ENCODE data around the gene SNORC. TPM values are rescaled to one million over a fixed set of nuclear protein-coding genes. Genes with fewer than 3 reads are reported as not detected.

SNORC gene
- polyA plus RNA-seq, 1 donor from 2014 or later: 0.68 TPM

GRCh38 chr2:232898592-232899543, 28.8 kb downstream of the SNORC start:
- Histone ChIP-seq H3K9me3 (ENCODE audit: low read length) (no peaks in the 10 kb centered on the region), H4K20me1 (ENCODE audit: insufficient read depth) (no peaks in the 10 kb centered on the region), H3K36me3 (ENCODE audit: insufficient read depth, low read length) (no peaks in the 10 kb centered on the region), H3K27ac (ENCODE audit: low read length) (no peak overlapping the region), H3K9ac (ENCODE audit: low read length) (no peak overlapping the region), H3K4me3 (ENCODE audit: low read length) (no peak overlapping the region), H2AFZ (ENCODE audit: low read depth, low read length) (no peak overlapping the region), H3K27me3 (ENCODE audit: insufficient read depth, low read depth, low read length) (no peaks in the 10 kb centered on the region), H3F3A (ENCODE audit: insufficient read depth, low read length, poor library complexity, severe bottlenecking) (no peaks in the 10 kb centered on the region), H3K79me2 (replicated peaks; ENCODE audit: insufficient read depth, low read length) (no peaks in the 10 kb centered on the region), H3K4me2 (ENCODE audit: low read length) (no peak overlapping the region), H3K9me2 (ENCODE audit: insufficient read depth, low read length) (no peaks in the 10 kb centered on the region)
- TF ChIP-seq EZH2 (IDR thresholded peaks at IDR 0.05; ENCODE audit: borderline replicate concordance, insufficient read depth, low read length, poor library complexity, severe bottlenecking) (no peak), RAD21 (conservative IDR thresholded peaks at IDR 0.05) (no peak), SMC3 (conservative IDR thresholded peaks at IDR 0.05; ENCODE audit: poor library complexity) (no peak), EP300 (conservative IDR thresholded peaks at IDR 0.05; ENCODE audit: poor library complexity, severe bottlenecking) (no peak), REST (IDR thresholded peaks at IDR 0.05; ENCODE audit: borderline replicate concordance) (no peak), POLR2AphosphoS5 (IDR thresholded peaks at IDR 0.05) (no peak), CTCF (IDR thresholded peaks at IDR 0.05; ENCODE audit: poor library complexity, severe bottlenecking) (no peak), MXI1 (conservative IDR thresholded peaks at IDR 0.05; ENCODE audit: poor library complexity, severe bottlenecking) (no peak), TAF1 (IDR thresholded peaks at IDR 0.05; ENCODE audit: low read depth) (no peak)

GRCh38 chr2:232900811-232901735, 31.0 kb downstream of the SNORC start:
- H3K9ac ChIP-seq (ENCODE audit: low read length): no peak overlapping the region
- no peaks in the 10 kb centered on the region for H3K79me2 ChIP-seq (replicated peaks; ENCODE audit: insufficient read depth, low read length)
- no peaks in the 10 kb centered on the region for H3K27me3 ChIP-seq (ENCODE audit: insufficient read depth, low read depth, low read length)
- TF ChIP-seq REST (IDR thresholded peaks at IDR 0.05; ENCODE audit: borderline replicate concordance) (no peak), MXI1 (conservative IDR thresholded peaks at IDR 0.05; ENCODE audit: poor library complexity, severe bottlenecking) (no peak), CTCF (IDR thresholded peaks at IDR 0.05; ENCODE audit: poor library complexity, severe bottlenecking) (no peak), EZH2 (IDR thresholded peaks at IDR 0.05; ENCODE audit: borderline replicate concordance, insufficient read depth, low read length, poor library complexity, severe bottlenecking) (no peak), RAD21 (conservative IDR thresholded peaks at IDR 0.05) (no peak), POLR2AphosphoS5 (IDR thresholded peaks at IDR 0.05) (no peak), SMC3 (conservative IDR thresholded peaks at IDR 0.05; ENCODE audit: poor library complexity) (no peak), EP300 (conservative IDR thresholded peaks at IDR 0.05; ENCODE audit: poor library complexity, severe bottlenecking) (no peak), TAF1 (IDR thresholded peaks at IDR 0.05; ENCODE audit: low read depth) (no peak)
- H3F3A ChIP-seq (ENCODE audit: insufficient read depth, low read length, poor library complexity, severe bottlenecking): no peaks in the 10 kb centered on the region
- no peak overlapping the region for H3K4me2 ChIP-seq (ENCODE audit: low read length)
- H3K4me3 ChIP-seq (ENCODE audit: low read length): no peak overlapping the region
- no peaks in the 10 kb centered on the region for H3K36me3 ChIP-seq (ENCODE audit: insufficient read depth, low read length)
- H3K9me3 ChIP-seq (ENCODE audit: low read length): no peaks in the 10 kb centered on the region
- no peak overlapping the region for H3K27ac ChIP-seq (ENCODE audit: low read length)
- no peaks in the 10 kb centered on the region for H3K9me2 ChIP-seq (ENCODE audit: insufficient read depth, low read length)
- no peak overlapping the region for H2AFZ ChIP-seq (ENCODE audit: low read depth, low read length)
- H4K20me1 ChIP-seq (ENCODE audit: insufficient read depth): no peaks in the 10 kb centered on the region

All from neural cell (in vitro differentiated cells).